Effector memory CD4-positive, alpha-beta T cell (primary cell): Measurements from ENCODE around the gene GUK1.

ENCODE experiments used
- DNase-seq, 3 donors: peaks; one replicate each; pipeline ENCODE4 v3.0.0-alpha.2; 2020
- H3K27ac ChIP-seq: 2 replicates; pipeline ENCODE4 v1.7.0; 2013; ENCODE audit warnings: mild to moderate bottlenecking, low read length, moderate library complexity; ENCODE audit not compliant: insufficient read depth, poor library complexity, severe bottlenecking
- H3K27me3 ChIP-seq: replicated peaks from 2 replicates; pipeline ENCODE4 v1.7.0; 2013; ENCODE audit warnings: mild to moderate bottlenecking, low read length; ENCODE audit not compliant: insufficient read depth, control insufficient read depth, poor library complexity, severe bottlenecking
- H3K36me3 ChIP-seq: 2 replicates; pipeline ENCODE4 v1.7.0; 2013; ENCODE audit warnings: mild to moderate bottlenecking, low read length, moderate library complexity; ENCODE audit not compliant: control insufficient read depth, insufficient read depth
- H3K4me1 ChIP-seq: 2 replicates; pipeline ENCODE4 v1.7.0; 2013; ENCODE audit warnings: low read length, mild to moderate bottlenecking; ENCODE audit not compliant: control insufficient read depth, insufficient read depth, poor library complexity, severe bottlenecking
- H3K4me3 ChIP-seq: 2 replicates; pipeline ENCODE4 v1.7.0; 2013; ENCODE audit warnings: low read length, low read depth, mild to moderate bottlenecking; ENCODE audit not compliant: insufficient read depth, poor library complexity, severe bottlenecking
- H3K9me3 ChIP-seq: 2 replicates; pipeline ENCODE4 v1.7.0; 2013; ENCODE audit warnings: mild to moderate bottlenecking, low read length, moderate library complexity; ENCODE audit not compliant: control insufficient read depth

GUK1 gene

DNA sequence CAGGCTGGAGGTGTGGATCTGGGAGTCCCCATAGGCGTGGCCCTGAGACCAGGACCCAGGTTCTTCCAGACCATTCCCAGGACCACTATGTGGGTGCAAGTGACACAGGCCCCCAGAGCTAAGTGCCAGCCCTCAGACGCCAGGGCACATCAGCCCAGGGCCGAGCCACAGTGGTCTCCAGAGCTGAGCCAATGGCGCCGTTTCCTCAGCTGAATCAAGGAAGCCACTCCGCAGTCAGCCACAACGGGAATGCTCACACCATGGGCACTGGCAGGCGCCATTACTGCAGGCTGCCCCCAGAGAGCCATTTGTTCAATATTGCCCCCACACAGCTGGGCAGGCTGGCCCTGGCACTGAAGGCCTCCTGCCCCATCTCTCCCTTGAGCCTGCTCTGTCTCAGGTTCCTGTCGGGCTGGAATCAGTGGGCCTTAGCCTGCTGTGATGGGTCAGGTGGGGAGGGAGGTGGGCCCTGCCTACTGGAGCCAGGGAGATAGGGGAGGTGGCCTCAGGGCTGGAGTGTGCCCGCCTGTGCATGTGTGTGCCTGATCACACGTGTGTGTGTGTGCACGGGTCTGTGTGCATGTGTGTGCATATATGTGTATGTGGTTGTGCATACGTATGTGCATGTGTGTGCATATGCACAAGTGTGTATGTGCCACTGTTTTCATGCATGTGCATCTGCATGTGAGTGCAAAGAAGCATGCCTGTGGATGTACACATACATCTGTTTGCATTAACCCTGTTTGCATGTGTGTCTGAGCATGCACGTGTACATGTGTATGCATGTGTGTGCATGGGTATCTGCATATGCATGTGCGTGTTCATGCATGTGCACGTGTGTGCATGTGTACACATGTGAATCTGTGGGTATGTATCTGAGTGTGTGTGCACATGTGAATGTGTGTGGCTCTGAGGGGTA lies 15.8 kb downstream of the GUK1 start:
- no peak overlapping the region for H3K4me3 ChIP-seq
- H3K27me3 ChIP-seq, result no peaks in the 10 kb centered on the region
- H3K4me1 ChIP-seq, result peaks cover 4% of the 10 kb centered on the region
- no peaks in the 10 kb centered on the region for H3K9me3 ChIP-seq
- no peak for DNase-seq
- no peaks in the 10 kb centered on the region for H3K36me3 ChIP-seq
- no peak overlapping the region for H3K27ac ChIP-seq

DNA sequence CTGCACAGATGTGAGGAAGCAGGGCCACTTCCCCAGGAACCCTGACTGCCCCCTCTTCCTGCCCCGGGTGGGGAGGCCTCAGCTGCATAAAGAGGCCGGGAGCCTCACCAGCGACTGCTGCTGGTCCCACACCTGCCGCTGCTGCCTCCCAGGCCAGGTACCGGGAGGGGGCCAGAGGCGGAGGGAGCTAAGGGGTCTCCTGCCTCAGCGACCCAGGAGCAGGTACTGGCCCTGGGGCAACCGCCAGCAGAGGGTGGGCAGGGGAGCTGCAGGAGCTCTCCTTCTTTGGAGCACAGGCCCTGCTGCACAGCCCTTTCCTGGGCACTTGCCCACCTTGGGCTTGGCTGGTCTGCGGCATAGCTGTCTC lies 16.4 kb downstream of the GUK1 start:
- H3K9me3 ChIP-seq, result no peaks in the 10 kb centered on the region
- H3K36me3 ChIP-seq, result no peaks in the 10 kb centered on the region
- H3K27ac ChIP-seq, result no peak overlapping the region
- DNase-seq, result no peak
- H3K4me1 ChIP-seq, result peaks cover 4% of the 10 kb centered on the region
- H3K27me3 ChIP-seq, result no peaks in the 10 kb centered on the region
- no peak overlapping the region for H3K4me3 ChIP-seq

DNA sequence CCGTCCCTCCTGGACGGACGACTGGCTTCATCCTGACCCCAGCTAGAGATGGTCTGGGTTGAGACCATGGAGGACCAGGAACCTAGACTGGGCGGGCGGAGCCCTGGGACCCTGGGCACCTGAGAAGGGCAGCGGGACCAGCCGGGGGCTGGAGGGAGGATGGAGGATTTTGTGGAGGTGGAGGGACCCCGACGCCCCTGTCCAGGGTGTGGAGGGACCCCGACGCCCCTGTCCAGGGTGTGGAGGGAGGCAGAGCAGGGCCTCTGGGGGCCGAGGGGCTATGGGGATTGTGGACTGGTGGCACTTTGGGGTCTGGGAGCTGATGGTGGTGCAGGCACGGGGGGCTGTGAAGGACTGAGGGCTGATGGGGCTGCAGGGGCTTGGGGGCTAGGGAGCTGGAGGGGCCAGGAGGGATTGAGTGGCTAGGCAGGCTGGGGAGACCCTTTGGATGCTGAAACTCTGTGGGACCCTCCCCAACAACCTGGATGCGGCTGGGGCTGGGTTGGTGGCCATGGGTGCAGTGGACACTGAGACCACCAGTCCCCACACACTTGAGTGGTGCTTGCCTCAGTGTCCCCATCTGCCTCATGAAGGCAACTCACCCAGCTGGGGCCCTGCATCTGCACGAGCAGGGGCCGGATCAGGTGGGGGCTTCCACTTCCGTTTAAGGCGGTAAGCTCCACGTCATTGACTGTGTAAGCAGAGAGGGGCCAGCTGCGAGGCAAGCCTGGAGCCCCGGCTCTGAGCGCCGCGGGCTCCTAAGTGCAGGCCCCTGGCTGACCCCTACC lies 17.1 kb downstream of the GUK1 start:
- Histone ChIP-seq H3K27me3 (no peaks in the 10 kb centered on the region), H3K9me3 (no peaks in the 10 kb centered on the region), H3K36me3 (no peaks in the 10 kb centered on the region), H3K27ac (no peak overlapping the region), H3K4me1 (peaks cover 6% of the 10 kb centered on the region), H3K4me3 (no peak overlapping the region)
- DNase-seq, result no peak

DNA sequence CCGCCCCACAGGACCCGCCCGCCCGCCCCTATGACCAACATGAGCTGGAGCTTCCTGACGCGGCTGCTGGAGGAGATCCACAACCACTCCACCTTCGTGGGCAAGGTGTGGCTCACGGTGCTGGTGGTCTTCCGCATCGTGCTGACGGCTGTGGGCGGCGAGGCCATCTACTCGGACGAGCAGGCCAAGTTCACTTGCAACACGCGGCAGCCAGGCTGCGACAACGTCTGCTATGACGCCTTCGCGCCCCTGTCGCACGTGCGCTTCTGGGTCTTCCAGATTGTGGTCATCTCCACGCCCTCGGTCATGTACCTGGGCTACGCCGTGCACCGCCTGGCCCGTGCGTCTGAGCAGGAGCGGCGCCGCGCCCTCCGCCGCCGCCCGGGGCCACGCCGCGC lies 17.6 kb downstream of the GUK1 start:
- H3K9me3 ChIP-seq, result no peaks in the 10 kb centered on the region
- peaks cover 12% of the 10 kb centered on the region for H3K4me1 ChIP-seq
- no peaks in the 10 kb centered on the region for H3K36me3 ChIP-seq
- no peak for DNase-seq
- H3K4me3 ChIP-seq, result no peak overlapping the region
- no peak overlapping the region for H3K27ac ChIP-seq
- no peaks in the 10 kb centered on the region for H3K27me3 ChIP-seq

DNA sequence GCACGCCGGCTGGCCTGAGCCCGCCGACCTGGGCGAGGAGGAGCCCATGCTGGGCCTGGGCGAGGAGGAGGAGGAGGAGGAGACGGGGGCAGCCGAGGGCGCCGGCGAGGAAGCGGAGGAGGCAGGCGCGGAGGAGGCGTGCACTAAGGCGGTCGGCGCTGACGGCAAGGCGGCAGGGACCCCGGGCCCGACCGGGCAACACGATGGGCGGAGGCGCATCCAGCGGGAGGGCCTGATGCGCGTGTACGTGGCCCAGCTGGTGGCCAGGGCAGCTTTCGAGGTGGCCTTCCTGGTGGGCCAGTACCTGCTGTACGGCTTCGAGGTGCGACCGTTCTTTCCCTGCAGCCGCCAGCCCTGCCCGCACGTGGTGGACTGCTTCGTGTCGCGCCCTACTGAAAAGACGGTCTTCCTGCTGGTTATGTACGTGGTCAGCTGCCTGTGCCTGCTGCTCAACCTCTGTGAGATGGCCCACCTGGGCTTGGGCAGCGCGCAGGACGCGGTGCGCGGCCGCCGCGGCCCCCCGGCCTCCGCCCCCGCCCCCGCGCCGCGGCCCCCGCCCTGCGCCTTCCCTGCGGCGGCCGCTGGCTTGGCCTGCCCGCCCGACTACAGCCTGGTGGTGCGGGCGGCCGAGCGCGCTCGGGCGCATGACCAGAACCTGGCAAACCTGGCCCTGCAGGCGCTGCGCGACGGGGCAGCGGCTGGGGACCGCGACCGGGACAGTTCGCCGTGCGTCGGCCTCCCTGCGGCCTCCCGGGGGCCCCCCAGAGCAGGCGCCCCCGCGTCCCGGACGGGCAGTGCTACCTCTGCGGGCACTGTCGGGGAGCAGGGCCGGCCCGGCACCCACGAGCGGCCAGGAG lies 18.3 kb downstream of the GUK1 start:
- no peaks in the 10 kb centered on the region for H3K9me3 ChIP-seq
- no peak overlapping the region for H3K4me3 ChIP-seq
- H3K36me3 ChIP-seq, result no peaks in the 10 kb centered on the region
- no peak overlapping the region for H3K27ac ChIP-seq
- H3K27me3 ChIP-seq, result no peaks in the 10 kb centered on the region
- no peak for DNase-seq
- H3K4me1 ChIP-seq, result peaks cover 13% of the 10 kb centered on the region

DNA sequence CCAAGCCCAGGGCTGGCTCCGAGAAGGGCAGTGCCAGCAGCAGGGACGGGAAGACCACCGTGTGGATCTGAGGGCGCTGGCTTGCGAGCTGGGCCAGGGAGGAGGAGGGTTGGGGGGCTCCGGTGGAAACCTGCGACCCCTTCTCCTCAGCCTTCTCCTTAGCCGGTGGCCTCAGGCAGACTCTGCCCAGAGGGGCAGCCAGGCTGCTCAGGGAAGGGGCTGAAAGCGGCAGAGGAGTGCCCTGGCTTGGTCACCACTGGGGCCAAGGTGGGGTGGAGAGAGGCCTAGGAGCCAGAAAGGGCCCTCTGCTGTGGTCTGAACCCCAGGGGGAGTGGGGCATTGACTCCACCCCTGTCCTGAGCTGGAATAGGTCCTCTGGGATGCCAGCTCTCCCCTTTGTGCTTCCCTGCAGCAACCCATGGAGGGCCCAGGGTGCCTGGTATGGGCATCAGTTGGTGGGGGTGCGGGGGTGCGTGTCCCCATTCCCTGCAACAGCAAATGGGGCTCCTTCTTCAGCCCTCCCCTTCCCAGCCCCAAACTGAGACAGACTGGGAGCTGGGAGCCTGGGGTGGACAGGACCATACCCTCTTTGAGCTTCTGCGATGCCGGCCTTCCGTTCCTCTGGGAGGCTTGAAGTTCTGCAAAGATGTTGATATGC lies 19.1 kb downstream of the GUK1 start:
- Histone ChIP-seq H3K27ac (no peak overlapping the region), H3K36me3 (no peaks in the 10 kb centered on the region), H3K4me1 (peaks cover 13% of the 10 kb centered on the region), H3K27me3 (no peaks in the 10 kb centered on the region), H3K9me3 (no peaks in the 10 kb centered on the region), H3K4me3 (no peak overlapping the region)
- no peak for DNase-seq

DNA sequence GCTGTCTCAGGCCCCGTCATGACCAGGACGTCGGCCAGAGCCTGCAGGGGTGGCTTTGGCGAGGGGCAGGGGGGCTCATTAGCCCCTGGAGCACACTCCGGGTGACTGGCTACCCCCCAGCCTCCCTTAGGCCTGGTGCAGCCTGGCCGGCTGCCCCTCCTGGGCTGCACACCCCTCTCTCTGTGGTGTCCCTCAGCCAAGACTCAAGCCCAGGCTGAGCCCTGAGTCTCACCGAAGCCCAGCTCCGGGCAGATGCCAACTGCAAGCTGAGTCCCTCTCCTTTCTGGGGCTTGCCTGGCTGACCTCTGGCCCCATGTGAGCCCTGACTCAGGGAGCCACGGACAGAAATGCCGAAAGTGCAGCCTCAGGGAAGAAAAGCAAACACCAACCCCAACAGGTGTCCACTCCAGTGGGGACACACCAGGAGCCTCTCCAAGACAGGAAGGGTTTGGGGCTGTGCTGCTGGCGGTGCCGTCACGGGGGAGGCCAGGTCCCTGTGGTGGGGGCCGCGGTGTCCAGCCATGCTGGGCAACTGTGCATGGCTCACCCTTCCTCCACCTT lies 20.2 kb downstream of the GUK1 start:
- DNase-seq, result no peak
- Histone ChIP-seq H3K27ac (no peak overlapping the region), H3K4me1 (peaks cover 19% of the 10 kb centered on the region), H3K9me3 (no peaks in the 10 kb centered on the region), H3K36me3 (no peaks in the 10 kb centered on the region), H3K27me3 (no peaks in the 10 kb centered on the region), H3K4me3 (no peak overlapping the region)

DNA sequence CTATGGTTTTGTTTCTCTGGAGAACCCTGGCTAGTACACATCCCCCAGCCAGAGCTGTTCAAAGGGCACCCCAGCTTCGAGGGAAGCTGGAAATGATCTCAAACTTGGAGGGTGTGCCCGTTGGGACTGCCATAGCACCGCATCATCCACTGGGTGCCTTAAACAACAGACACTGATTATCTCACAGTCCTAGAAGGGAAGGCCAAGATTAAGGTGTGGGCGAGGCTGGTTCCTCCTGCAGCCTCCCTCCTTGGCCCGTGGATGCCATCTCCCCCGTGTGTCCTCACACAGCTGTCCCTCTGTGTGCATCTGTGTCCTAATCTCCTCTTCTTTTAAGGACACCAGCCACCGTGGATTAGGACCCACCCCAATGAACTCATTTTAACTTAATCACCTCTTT lies 21.3 kb downstream of the GUK1 start:
- no peak for DNase-seq
- peaks cover 21% of the 10 kb centered on the region for H3K4me1 ChIP-seq
- no peaks in the 10 kb centered on the region for H3K36me3 ChIP-seq
- no peaks in the 10 kb centered on the region for H3K27me3 ChIP-seq
- H3K9me3 ChIP-seq, result no peaks in the 10 kb centered on the region
- H3K4me3 ChIP-seq, result no peak overlapping the region
- no peak overlapping the region for H3K27ac ChIP-seq

DNA sequence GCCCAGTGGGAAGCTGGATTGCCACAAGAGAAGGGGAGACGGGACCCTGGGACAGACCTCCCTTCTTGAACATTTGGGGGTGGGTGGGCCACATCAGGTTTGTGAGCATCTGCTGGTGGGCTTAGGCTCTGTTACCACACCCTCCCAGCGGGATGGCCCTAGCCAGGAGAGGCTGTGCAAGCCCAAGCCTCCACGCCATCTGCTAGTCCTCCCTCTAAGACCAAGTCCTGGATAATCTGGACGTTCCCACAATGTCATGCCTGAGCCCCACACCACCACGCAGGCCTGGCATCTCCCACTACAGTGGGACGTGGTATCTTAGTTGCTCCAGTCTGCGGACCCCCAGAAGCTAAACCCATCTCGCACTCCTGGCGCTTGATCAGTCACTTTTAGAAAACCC lies 21.8 kb downstream of the GUK1 start:
- Histone ChIP-seq H3K4me1 (peaks cover 26% of the 10 kb centered on the region), H3K27ac (no peak overlapping the region), H3K36me3 (no peaks in the 10 kb centered on the region), H3K4me3 (no peak overlapping the region), H3K9me3 (no peaks in the 10 kb centered on the region), H3K27me3 (no peaks in the 10 kb centered on the region)
- DNase-seq, result no peak
